Astrocyte of the cerebellum (primary cell): ENCODE measurements around the gene JPH3.

Experiments used
- DNase-seq: peaks from one replicate; pipeline ENCODE4 v3.0.0-alpha.2; 2011; ENCODE audit warnings: low read depth
- H3K4me3 ChIP-seq: 2 replicates; pipeline ENCODE4 v1.5.1; 2011; ENCODE audit warnings: mild to moderate bottlenecking, low read depth, low read length, moderate library complexity
- CTCF ChIP-seq: IDR thresholded peaks from 2 replicates; pipeline ENCODE4 v1.5.1; 2012; ENCODE audit warnings: low read length, low read depth, moderate library complexity, mild to moderate bottlenecking; ENCODE audit errors: missing control alignments
- in situ Hi-C: cut with HindIII; loops from 2 replicates; pipeline ENCODE4 v1.10.0; 2017; ENCODE audit warnings: low sequenced_read_pairs

The JPH3 gene

GRCh38 chr16:87684711-87685404 is 82.5 kb downstream of the JPH3 start:
- DNase-seq = no peak
- TF ChIP-seq CTCF = no peak
- H3K4me3 ChIP-seq = no peak overlapping the region
- in situ Hi-C loops = no loop called here

GRCh38 chr16:87685405-87685755 is 83.1 kb downstream of the JPH3 start:
- no peak overlapping the region for H3K4me3 ChIP-seq
- DNase-seq = no peak
- in situ Hi-C loops = no loop called here
- no peak for TF ChIP-seq CTCF

GRCh38 chr16:87685766-87686165 is 83.5 kb downstream of the JPH3 start:
- in situ Hi-C loops = no loop called here
- H3K4me3 ChIP-seq = no peak overlapping the region
- no peak for TF ChIP-seq CTCF
- no peak for DNase-seq

- H3K4me3 ChIP-seq = no peak overlapping the region
- in situ Hi-C loops = no loop called here
- TF ChIP-seq CTCF = no peak
- DNase-seq = no peak
These were observed 84.4 kb downstream of the JPH3 start for GRCh38 chr16:87686697-87687096.

GRCh38 chr16:87687126-87687910 is 85.0 kb downstream of the JPH3 start:
- no peak for DNase-seq
- in situ Hi-C loops = no loop called here
- TF ChIP-seq CTCF = no peak

GRCh38 chr16:87687998-87688529 is 85.8 kb downstream of the JPH3 start:
- TF ChIP-seq CTCF = no peak
- no peak for DNase-seq
- H3K4me3 ChIP-seq = no peak overlapping the region
- in situ Hi-C loops = no loop called here

More at GRCh38 chr16:87687126-87687910, 85.0 kb downstream of the JPH3 start:
- no peak overlapping the region for H3K4me3 ChIP-seq
